Calu3 (cell line): ENCODE measurements around the gene FLNA. TPM values are rescaled to one million over a fixed set of nuclear protein-coding genes. Genes with fewer than 3 reads are reported as not detected.

Source experiments
- BruUV-seq: library from RNA; stranded (reverse); fragments of 400-500 nt; replicated peaks from 2 replicates; lab custom pipeline; 2021; lab: Mats Ljungman, UMichigan
- CTCF ChIA-PET: fragments of 300-600 bp; sonication (Branson Sonifier 250); formaldehyde crosslinking; loops from one replicate; lab custom pipeline; 2022; ENCODE audit warnings: antibody characterized with exemption; lab: Charles Lee
- DNase-seq: peaks from one replicate; pipeline ENCODE4 v3.0.0; 2022
- H3K27ac Mint-ChIP-seq: one replicate; pipeline ENCODE4 v1.8.0; 2022; ENCODE audit warnings: mixed read lengths; ENCODE audit not compliant: unreplicated experiment
- H3K27me3 Mint-ChIP-seq: one replicate; pipeline ENCODE4 v1.8.0; 2022; ENCODE audit warnings: mixed read lengths; ENCODE audit not compliant: unreplicated experiment
- H3K36me3 Mint-ChIP-seq: one replicate; pipeline ENCODE4 v1.8.0; 2022; ENCODE audit warnings: mild to moderate bottlenecking, moderate library complexity, mixed read lengths; ENCODE audit not compliant: insufficient read depth, unreplicated experiment
- H3K4me1 Mint-ChIP-seq: one replicate; pipeline ENCODE4 v1.8.0; 2022; ENCODE audit warnings: mild to moderate bottlenecking, low read depth, mixed read lengths; ENCODE audit not compliant: unreplicated experiment
- H3K4me3 Mint-ChIP-seq: one replicate; pipeline ENCODE4 v1.8.0; 2022; ENCODE audit warnings: mild to moderate bottlenecking, low read depth, moderate library complexity, mixed read lengths; ENCODE audit not compliant: unreplicated experiment
- H3K9me3 Mint-ChIP-seq: one replicate; pipeline ENCODE4 v1.8.0; 2022; ENCODE audit warnings: low read depth, mixed read lengths; ENCODE audit not compliant: unreplicated experiment
- intact Hi-C: fragments of 100-400 bp; cut with micrococcal nuclease; formaldehyde crosslinking; loops from one replicate; pipeline ENCODE4 v1.10.0; 2022; ENCODE audit not compliant: unreplicated experiment
- total RNA-seq: library from RNA; stranded (reverse); gene quantifications from 2 replicates; pipeline ENCODE4 v1.2.3, GENCODE V29; 2022
- TF ChIP-seq, protein P1 (sequence below): fragments of 200-600 bp; IDR thresholded peaks from one replicate; pipeline ENCODE4 v1.8.0; 2022; ENCODE audit warnings: antibody characterized with exemption; ENCODE audit not compliant: unreplicated experiment

FLNA gene
- total RNA-seq, 1 experiment from 2014 or later, result 1,240 TPM

DNA sequence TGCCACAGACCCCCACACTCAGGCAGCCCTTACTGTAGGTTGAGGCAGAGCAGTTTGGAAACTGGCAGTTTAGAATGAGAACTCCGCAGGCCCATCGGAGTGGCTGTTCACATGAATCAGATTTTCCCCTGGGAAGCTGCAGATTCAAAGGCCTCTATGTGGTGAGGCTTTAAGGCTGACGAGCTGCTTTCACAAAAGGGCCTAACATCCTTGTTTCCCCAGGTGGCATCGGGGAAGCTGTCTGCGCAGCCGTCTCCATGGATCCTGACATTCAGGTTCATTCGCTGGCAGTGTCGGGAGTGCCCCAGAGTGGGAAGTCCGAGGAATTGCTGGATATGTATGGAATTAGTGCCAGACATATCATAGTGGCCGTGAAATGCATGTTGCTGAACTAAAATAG is 45.1 kb downstream of the FLNA start:
- H3K36me3 Mint-ChIP-seq, result no peaks in the 10 kb centered on the region
- no peaks in the 10 kb centered on the region for H3K9me3 Mint-ChIP-seq

DNA sequence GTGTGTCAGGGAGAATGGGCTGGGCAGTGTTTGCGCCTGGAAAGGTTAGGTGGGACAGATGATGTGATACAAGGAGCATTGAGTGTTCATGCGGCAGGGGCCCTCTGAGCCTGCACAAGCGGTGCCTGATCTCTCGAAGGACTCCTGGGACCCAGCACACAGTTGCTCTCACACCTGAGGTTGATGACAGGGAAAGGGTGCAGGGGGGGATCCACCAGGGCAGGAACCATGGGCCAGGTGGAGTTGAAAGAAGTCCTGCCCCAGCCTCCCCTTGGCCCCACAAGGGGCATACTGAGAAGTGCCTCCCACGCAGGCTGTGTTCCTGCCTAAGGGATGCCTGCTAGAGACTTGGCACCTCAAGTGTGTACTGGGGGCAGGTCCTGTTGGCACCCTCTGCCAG is 45.8 kb downstream of the FLNA start:
- TF ChIP-seq, protein P1, sequence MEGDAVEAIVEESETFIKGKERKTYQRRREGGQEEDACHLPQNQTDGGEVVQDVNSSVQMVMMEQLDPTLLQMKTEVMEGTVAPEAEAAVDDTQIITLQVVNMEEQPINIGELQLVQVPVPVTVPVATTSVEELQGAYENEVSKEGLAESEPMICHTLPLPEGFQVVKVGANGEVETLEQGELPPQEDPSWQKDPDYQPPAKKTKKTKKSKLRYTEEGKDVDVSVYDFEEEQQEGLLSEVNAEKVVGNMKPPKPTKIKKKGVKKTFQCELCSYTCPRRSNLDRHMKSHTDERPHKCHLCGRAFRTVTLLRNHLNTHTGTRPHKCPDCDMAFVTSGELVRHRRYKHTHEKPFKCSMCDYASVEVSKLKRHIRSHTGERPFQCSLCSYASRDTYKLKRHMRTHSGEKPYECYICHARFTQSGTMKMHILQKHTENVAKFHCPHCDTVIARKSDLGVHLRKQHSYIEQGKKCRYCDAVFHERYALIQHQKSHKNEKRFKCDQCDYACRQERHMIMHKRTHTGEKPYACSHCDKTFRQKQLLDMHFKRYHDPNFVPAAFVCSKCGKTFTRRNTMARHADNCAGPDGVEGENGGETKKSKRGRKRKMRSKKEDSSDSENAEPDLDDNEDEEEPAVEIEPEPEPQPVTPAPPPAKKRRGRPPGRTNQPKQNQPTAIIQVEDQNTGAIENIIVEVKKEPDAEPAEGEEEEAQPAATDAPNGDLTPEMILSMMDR, result no peak
- BruUV-seq, result no TSS peak
- CTCF ChIA-PET, result no interaction called here
- Mint-ChIP-seq H3K4me1 (no peaks in the 10 kb centered on the region), H3K9me3 (no peaks in the 10 kb centered on the region), H3K27me3 (peaks cover 68% of the 10 kb centered on the region), H3K27ac (no peak overlapping the region), H3K36me3 (no peaks in the 10 kb centered on the region), H3K4me3 (no peak overlapping the region)
- DNase-seq, result no peak
- intact Hi-C loops, result no loop called here

More for the DNA sequence above, 45.1 kb downstream of the FLNA start:
- intact Hi-C loops, result no loop called here
- no peak for DNase-seq
- no TSS peak for BruUV-seq
- TF ChIP-seq, protein P1, result no peak
- H3K4me3 Mint-ChIP-seq, result no peak overlapping the region
- CTCF ChIA-PET, result no interaction called here
- peaks cover 62% of the 10 kb centered on the region for H3K27me3 Mint-ChIP-seq
- H3K4me1 Mint-ChIP-seq, result no peaks in the 10 kb centered on the region
- no peak overlapping the region for H3K27ac Mint-ChIP-seq

DNA sequence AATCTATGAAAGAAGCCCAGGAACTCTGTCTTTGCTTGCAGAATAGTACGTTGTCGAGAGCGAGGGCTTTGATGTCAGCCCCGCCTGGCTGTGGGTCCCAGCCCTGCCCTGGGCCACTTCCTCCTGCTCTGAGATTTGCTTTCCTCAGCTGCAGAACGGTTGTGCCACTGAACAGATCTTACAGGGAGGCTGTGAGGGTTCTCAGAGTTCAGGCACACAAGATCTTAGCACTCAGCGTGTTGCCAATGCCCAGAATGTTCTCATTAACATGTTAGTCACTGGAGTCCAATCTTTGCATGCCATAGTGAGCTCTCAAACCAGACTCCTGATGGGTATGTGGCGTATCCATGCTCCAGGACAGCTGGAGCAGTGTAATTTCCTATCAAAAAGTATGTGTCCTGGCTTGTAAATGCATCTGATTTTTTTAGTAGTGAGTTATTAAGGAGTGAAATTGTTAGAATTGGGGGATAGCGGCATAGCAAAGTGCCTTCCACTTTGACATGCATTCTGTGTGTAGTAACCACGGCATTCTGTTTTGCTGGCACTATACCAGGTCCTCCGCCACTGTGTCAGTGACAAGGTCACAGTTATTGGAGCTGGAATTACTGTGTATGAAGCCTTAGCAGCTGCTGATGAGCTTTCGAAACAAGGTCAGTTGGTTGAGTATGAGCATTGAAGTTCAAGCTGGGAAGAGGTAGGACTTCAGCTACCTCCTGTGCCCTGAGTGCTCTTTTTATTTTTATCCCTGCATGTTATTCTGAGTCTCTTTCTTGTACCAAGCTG is 47.2 kb downstream of the FLNA start:
- TF ChIP-seq, protein P1, result no peak
- H3K4me3 Mint-ChIP-seq, result no peak overlapping the region
- intact Hi-C loops, result no loop called here
- H3K27me3 Mint-ChIP-seq, result peaks cover 82% of the 10 kb centered on the region
- no peak overlapping the region for H3K27ac Mint-ChIP-seq
- DNase-seq, result no peak
- CTCF ChIA-PET, result no interaction called here
- no TSS peak for BruUV-seq
- H3K4me1 Mint-ChIP-seq, result no peaks in the 10 kb centered on the region
- no peaks in the 10 kb centered on the region for H3K9me3 Mint-ChIP-seq
- no peaks in the 10 kb centered on the region for H3K36me3 Mint-ChIP-seq

DNA sequence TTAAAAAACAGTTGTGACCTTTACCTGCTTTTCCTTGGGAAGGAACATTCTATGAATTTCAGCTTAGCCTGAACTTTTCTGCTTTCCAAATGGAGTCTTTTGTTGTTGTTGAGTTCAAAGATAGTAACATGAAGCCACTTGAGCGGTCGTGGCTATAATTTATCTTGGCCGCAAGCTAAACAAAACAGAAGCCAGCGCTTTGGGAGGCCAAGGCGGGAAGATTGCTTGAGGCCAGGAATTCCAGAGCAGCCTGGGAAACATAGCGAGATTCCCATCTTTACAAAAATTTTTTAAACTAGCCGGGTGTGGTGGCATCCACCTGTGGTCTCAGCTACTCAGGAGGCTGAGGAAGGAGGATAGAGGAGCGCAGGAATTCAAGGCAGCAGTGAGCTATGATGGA is 48.9 kb downstream of the FLNA start:
- intact Hi-C loops, result no loop called here
- no peaks in the 10 kb centered on the region for H3K9me3 Mint-ChIP-seq
- peaks cover 98% of the 10 kb centered on the region for H3K27me3 Mint-ChIP-seq
- no peak overlapping the region for H3K27ac Mint-ChIP-seq
- no TSS peak for BruUV-seq
- TF ChIP-seq, protein P1, result no peak
- CTCF ChIA-PET, result no interaction called here
- no peak overlapping the region for H3K4me3 Mint-ChIP-seq
- DNase-seq, result no peak
- H3K36me3 Mint-ChIP-seq, result no peaks in the 10 kb centered on the region
- no peaks in the 10 kb centered on the region for H3K4me1 Mint-ChIP-seq
